Jurkat, Clone E6-1 (cell line): Measurements from ENCODE around the gene FABP1.

Source experiments
- DNase-seq: peaks from one replicate; pipeline ENCODE4 v3.0.0-alpha.2; 2011; ENCODE audit warnings: low read depth, low spot score
- H3K4me3 ChIP-seq: 2 replicates; pipeline ENCODE4 v1.5.1; 2011; ENCODE audit warnings: mild to moderate bottlenecking, low read length, control low read depth, moderate library complexity

FABP1 gene

GRCh38 chr2:88090446-88091283 lies 37.2 kb downstream of the FABP1 start:
- DNase-seq = no peak
- H3K4me3 ChIP-seq = no peak overlapping the region

GRCh38 chr2:88088999-88089398 lies 38.9 kb downstream of the FABP1 start:
- no peak for DNase-seq
- H3K4me3 ChIP-seq = no peak overlapping the region

- H3K4me3 ChIP-seq = no peak overlapping the region
- no peak for DNase-seq
Observed at GRCh38 chr2:88087763-88088162, 40.1 kb downstream of the FABP1 start.

- DNase-seq = no peak
- H3K4me3 ChIP-seq = no peak overlapping the region
Observed at GRCh38 chr2:88087073-88087472, 40.8 kb downstream of the FABP1 start.

- no peak for DNase-seq
- H3K4me3 ChIP-seq = no peak overlapping the region
Observed at GRCh38 chr2:88086401-88086800, 41.5 kb downstream of the FABP1 start.

- no peak for DNase-seq
- no peak overlapping the region for H3K4me3 ChIP-seq
Observed at GRCh38 chr2:88085602-88086001, 42.3 kb downstream of the FABP1 start.

GRCh38 chr2:88085099-88085498 lies 42.8 kb downstream of the FABP1 start:
- DNase-seq = no peak
- no peak overlapping the region for H3K4me3 ChIP-seq

GRCh38 chr2:88082781-88083180 lies 45.1 kb downstream of the FABP1 start:
- no peak for DNase-seq

GRCh38 chr2:88081924-88082608 lies 45.8 kb downstream of the FABP1 start:
- no peak for DNase-seq
- no peak overlapping the region for H3K4me3 ChIP-seq

More at GRCh38 chr2:88082781-88083180, 45.1 kb downstream of the FABP1 start:
- H3K4me3 ChIP-seq = no peak overlapping the region

- no peak for DNase-seq
- no peak overlapping the region for H3K4me3 ChIP-seq
Observed at GRCh38 chr2:88080545-88080944, 47.3 kb downstream of the FABP1 start.

GRCh38 chr2:88078643-88079172 lies 49.2 kb downstream of the FABP1 start:
- DNase-seq = no peak
- H3K4me3 ChIP-seq = no peak overlapping the region

- DNase-seq = no peak
Observed at GRCh38 chr2:88077080-88077479, 50.8 kb downstream of the FABP1 start.

GRCh38 chr2:88074854-88075292 lies 53.0 kb downstream of the FABP1 start:
- no peak for DNase-seq
- H3K4me3 ChIP-seq = no peak overlapping the region

More at GRCh38 chr2:88077080-88077479, 50.8 kb downstream of the FABP1 start:
- H3K4me3 ChIP-seq = no peak overlapping the region

- no peak overlapping the region for H3K4me3 ChIP-seq
- no peak for DNase-seq
Observed at GRCh38 chr2:88074150-88074549, 53.7 kb downstream of the FABP1 start.
